ENCODE measurements around the gene SLC7A9.
"Not testable (repeated sequence)": the region's sequence is repeated elsewhere in the genome, so short reads cannot be mapped to it uniquely, and the experiment has no call there.

The SLC7A9 gene

DNA sequence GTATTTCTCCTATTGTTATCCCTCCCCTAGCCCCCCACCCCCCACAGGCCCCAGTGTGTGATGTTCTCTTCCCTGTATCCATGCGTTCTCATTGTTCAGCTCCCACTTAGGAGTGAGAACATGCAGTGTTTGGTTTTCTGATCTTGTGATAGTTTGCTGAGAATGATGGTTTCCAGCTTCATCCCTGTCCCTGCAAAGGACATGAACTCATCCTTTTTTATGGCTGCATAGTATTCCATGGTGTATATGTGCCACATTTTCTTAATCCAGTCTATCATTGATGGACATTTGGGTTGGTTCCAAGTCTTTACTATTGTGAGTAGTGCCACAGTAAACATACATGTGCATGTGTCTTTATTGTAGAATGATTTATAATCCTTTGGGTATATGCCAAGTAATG is 87.5 kb downstream of the SLC7A9 start:
- not testable (repeated sequence) for DNase-seq

DNA sequence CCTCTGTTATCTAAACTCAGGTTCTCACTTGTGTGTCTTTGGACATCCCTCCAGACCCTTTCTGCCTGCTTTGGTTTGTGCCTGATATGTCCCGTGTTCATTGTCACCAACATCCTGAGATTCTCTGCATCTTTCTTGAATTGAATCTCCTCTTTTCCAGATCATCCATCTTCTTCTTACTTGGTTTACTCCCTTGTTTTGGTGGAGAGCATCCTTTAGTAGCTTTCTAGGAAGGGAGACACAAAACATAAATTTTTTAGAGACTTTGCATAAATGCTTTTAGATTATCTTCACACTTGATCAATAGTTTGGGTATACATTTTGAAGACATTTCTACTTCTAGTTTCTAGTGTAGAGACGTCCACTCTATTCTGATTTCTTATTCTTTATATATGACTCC is 88.3 kb downstream of the SLC7A9 start:
- DNase-seq: no peak
